ENCODE results near the gene MUC5B. TPM values are rescaled to one million over a fixed set of nuclear protein-coding genes. Genes with fewer than 3 reads are reported as not detected.
"Not testable (repeated sequence)": the region's sequence is repeated elsewhere in the genome, so short reads cannot be mapped to it uniquely, and the experiment has no call there.

MUC5B gene
- total RNA-seq, 1 donor from 2014 or later: not detected

GRCh38 chr11:1209371-1210057 is 13.4 kb upstream of the MUC5B start:
- DNase-seq (peak; percentile 13), ATAC-seq (ENCODE audit: poor library complexity) (no peak)
- intact Hi-C loops (cut with DNase I): loop anchor here (10.0 kb wide), 1 partner anchor 365 kb away; the partner anchor contains the start of gene DUSP8

GRCh38 chr11:1211838-1212237 is 11.0 kb upstream of the MUC5B start:
- DNase-seq (no peak), ATAC-seq (ENCODE audit: poor library complexity) (no peak)
- intact Hi-C loops (cut with DNase I): no loop called here

- ATAC-seq (ENCODE audit: poor library complexity); DNase-seq; intact Hi-C loops (cut with DNase I): not testable (repeated sequence)
These were observed 7.0 kb upstream of the MUC5B start for GRCh38 chr11:1215826-1216225.

- DNase-seq (peak; percentile 21), ATAC-seq (ENCODE audit: poor library complexity) (no peak)
- intact Hi-C loops (cut with DNase I): no loop called here
These were observed 5.7 kb upstream of the MUC5B start for GRCh38 chr11:1217151-1217550.

- peak; percentile 34 for DNase-seq
- intact Hi-C loops (cut with DNase I): no loop called here
- no peak for ATAC-seq (ENCODE audit: poor library complexity)
These were observed 4.5 kb upstream of the MUC5B start for GRCh38 chr11:1218256-1218787.

- DNase-seq (peak; percentile 29), ATAC-seq (ENCODE audit: poor library complexity) (no peak)
- intact Hi-C loops (cut with DNase I): no loop called here
These were observed 3.9 kb upstream of the MUC5B start for GRCh38 chr11:1218788-1219445.

GRCh38 chr11:1219446-1219833 is 3.4 kb upstream of the MUC5B start:
- ATAC-seq (ENCODE audit: poor library complexity) (no peak), DNase-seq (no peak)
- intact Hi-C loops (cut with DNase I): no loop called here

- ATAC-seq (ENCODE audit: poor library complexity) (no peak), DNase-seq (peak; percentile 29)
- intact Hi-C loops (cut with DNase I): no loop called here
These were observed 2.7 kb upstream of the MUC5B start for GRCh38 chr11:1219834-1220815.

GRCh38 chr11:1220941-1221721 is 1.7 kb upstream of the MUC5B start:
- DNase-seq (peak; percentile 17), ATAC-seq (ENCODE audit: poor library complexity) (no peak)
- intact Hi-C loops (cut with DNase I): no loop called here

- intact Hi-C loops (cut with DNase I): no loop called here
- ATAC-seq (ENCODE audit: poor library complexity): no peak
- peak; percentile 31 for DNase-seq
These were observed 986 bp upstream of the MUC5B start for GRCh38 chr11:1221848-1222311.

GRCh38 chr11:1223346-1224110 is 662 bp downstream of the MUC5B start:
- no peak for ATAC-seq (ENCODE audit: poor library complexity)
- DNase-seq: peak; percentile 10
- intact Hi-C loops (cut with DNase I): no loop called here

GRCh38 chr11:1224111-1224490 is 1.2 kb downstream of the MUC5B start:
- intact Hi-C loops (cut with DNase I): no loop called here
- peak; percentile 37 for DNase-seq
- ATAC-seq (ENCODE audit: poor library complexity): no peak

GRCh38 chr11:1224491-1225385 is 1.9 kb downstream of the MUC5B start:
- DNase-seq (peak; percentile 24), ATAC-seq (ENCODE audit: poor library complexity) (no peak)
- intact Hi-C loops (cut with DNase I): no loop called here

GRCh38 chr11:1225386-1226225 is 2.7 kb downstream of the MUC5B start:
- intact Hi-C loops (cut with DNase I): no loop called here
- no peak for ATAC-seq (ENCODE audit: poor library complexity)
- peak; percentile 17 for DNase-seq

GRCh38 chr11:1226226-1226985 is 3.5 kb downstream of the MUC5B start:
- ATAC-seq (ENCODE audit: poor library complexity) (no peak), DNase-seq (peak; percentile 40)
- intact Hi-C loops (cut with DNase I): no loop called here

Measured in Right ventricle myocardium superior (tissue), 1 donor.